NCI-H1417 (cell line): ENCODE measurements around the gene PIGN.
"Not testable (repeated sequence)": the region's sequence is repeated elsewhere in the genome, so short reads cannot be mapped to it uniquely, and the experiment has no call there.

Source experiments
- DNase-seq, 3 experiments: peaks; one replicate each; lab custom pipeline; 2025; lab: John Stamatoyannopoulos, UW

The PIGN gene

DNA sequence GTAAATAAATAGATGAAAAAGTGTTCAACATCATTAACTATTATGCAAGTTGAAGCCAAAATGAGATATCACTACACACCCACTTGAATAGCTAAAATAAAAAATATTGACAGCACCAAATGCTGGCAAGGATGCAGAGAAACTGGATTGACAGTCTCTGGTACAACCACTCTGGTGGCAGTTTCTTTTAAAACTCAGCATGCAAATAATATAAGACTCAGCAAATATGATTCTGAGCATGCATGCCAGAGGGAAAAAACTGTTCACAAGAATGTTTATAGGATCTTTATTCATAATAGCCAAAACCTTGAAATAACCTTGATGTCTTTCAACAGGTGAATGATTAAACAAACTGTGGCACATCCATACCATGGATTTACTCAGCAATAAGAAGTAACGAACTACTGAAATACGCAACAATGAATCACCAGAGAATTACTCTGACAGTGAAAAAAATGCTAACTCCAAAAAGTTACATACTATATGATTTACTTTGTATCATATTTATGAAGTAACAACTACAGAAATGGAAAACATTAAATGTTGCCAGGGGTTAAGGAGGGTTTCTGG lies 131.8 kb downstream of the PIGN start:
- DNase-seq = no peak

DNA sequence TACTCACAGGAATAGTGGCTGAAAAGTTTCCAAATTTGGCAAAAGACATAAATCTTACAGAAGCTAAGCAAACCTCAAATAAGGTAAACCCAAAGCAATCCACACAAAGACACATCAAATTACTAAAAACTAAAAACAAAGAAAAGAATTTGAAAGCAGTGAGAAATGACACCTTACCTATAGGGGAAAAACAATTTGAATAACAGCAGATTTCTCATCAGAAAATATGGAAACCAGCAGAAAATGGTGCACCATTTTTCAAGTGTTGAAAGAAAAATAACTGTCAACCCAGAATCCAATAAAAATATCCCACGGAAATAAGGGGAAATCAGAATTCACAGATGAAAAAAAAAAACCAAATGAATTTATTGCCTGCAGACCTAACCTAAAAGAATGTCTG lies 138.6 kb downstream of the PIGN start:
- no peak for DNase-seq

DNA sequence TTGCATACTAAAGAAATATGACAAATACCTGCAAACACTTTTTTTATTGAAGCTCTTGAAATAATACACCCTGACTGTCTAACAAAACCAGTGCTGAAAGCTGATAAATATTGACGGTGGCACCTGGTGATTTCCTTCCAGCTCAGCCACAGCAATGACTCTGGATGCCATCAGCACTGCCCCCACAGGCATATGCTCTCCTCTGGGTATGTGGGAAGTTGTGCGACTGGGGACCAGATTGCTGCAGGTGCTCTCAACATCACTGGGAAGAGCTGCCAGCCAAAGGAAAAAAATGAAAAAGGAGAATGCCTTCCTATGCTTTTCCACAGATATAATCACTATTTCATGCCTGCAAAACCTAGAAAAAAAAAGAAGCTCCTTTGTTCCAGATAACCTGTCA lies 141.5 kb downstream of the PIGN start:
- peak in 1 of 3 experiments; percentile 41 for DNase-seq

DNA sequence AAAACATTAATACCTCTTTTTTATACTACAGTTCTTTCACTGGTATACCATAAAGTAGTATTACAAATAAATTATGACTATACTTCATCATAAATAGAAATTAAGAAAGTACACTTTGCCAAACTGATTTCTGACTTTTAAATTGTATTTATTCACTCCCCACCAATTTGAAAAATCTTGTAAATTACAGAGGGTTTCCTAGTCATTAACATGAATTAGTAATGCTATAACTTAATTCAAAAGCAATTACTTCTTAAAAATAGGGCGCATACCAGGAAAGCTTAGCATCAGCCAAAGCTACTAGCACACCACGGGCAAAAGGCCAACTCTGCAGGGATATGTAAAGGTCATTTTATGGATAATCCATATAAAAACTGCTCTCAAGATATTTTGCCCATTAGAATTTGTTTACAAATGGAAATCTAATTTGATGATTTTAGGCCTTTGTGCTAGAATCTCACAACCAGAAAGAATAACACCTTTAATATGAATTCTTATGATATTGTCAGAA lies 142.3 kb downstream of the PIGN start:
- DNase-seq = no peak

DNA sequence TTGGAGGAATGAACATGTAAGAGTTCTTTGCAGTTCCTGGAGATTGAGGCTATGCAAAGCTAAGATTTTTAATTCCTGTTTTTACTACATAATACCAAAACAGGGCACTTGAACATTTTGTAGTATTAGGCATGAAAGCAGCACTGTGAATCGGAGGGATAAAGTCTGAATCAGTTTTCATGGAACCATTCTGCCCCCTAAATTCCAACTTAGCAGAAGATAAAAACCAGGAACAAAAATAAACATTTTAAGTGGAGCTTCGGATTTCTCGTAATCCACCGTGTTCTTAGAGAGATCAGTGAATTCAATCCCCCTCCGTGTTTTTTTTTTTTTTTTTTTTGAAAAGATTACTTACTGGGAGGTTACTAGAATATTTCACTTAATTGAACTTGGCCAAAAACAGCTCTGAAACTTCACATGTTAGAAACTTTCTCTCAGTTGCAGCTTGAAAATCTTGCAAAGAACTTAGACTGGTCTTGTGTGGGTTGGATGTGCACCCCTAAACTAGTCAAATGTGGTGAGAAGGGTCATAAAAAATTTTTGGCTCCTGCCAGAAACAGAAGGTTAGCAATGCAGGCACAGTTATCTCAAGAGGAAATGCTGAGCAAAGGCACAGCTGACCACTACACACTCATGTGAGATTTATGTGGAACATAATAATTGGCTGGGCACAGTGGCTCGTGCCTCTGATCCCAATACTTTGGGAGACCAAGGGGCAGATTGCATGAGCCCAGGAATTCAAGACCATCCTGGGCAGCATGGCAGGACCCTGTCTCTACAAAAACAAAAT lies 148.7 kb downstream of the PIGN start:
- no peak for DNase-seq

DNA sequence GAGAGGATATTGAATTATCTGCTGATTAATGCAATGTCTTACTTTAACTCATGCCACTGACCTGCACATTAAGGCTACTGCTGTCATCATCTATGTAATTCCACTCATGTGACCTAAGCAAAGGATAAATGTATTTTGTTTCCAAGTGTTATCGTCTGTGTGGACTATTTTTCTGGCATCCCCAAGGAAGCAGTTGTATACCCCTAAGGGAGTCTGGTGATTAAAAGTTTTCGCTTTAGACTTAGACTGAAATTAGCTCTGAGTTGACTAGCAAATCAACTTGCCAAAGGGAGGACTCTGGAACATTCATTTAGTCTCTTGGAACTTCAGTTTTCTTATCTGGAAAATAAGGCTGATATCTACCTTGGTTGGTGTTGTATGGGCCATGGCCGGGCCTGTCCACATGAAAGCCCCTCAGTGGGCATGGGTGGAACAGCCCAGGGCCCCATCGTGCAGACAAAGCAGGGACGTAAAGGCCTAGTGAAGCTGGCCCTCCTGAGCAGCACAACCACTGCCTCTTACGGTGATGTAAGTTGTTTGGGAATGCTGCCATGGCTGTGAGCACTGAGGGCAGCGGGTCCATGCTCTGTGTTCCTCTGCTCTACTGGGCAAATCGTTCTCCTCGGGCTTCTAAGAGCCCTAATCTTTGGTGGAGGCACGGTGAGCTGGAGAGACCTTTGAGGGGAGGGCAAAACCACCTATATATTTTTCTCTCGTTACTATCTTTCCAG lies 149.7 kb downstream of the PIGN start:
- no peak for DNase-seq

DNA sequence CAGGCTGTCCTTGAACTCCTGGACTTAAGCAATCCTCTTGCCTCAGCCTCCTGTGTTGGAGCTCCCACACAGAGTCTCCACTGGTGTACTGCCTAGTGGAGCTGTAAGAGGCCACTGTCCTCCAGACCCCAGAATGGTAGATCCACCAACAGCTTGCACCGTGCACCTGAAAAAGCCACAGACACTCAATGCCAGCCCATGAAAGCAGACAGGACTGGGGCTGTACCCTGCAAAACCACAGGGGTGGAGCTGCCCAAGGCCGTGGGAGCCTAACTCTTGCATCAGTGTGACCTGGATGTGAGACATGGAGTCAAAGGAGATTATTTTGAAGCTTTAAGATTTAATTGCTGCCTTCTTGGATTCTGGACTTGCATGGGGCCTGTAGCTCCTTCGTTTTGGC lies 152.6 kb downstream of the PIGN start:
- DNase-seq = not testable (repeated sequence)

DNA sequence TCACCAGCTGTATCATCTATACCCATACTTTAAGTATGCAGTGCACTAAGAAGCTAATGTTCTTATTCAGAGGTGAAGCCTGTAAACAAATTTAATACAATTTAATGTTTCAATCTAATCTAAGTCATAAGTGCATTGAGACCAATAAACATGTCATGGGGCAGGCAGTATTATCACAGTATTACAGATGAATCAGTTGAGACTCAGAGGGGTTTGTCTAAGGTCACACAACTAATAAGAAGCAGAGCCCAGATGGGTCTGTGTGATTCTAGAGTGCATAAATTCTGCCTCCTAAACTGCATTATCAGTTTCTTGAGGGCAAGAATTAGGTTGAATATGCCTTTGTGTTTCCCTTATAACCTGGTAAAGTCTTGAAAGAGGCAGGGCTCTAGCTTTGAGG lies 153.1 kb downstream of the PIGN start:
- DNase-seq = no peak

DNA sequence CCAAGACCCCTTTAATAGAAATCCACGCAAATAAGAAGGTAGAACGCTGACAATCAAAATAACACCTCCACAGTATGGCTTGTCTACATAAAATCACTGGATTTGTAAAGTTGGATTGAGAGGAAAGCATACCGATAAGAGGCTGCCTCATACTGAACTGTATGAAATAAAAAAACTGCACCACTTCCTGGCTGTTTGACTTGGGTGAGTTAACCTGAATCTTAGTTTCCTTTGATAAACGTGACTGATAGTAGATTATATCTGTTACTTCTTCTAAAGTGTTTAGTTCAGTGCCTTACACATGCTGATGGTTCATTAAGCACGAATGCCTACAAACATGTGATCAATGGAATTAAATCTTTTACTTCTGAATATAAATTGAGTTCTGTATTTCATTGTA lies 153.6 kb downstream of the PIGN start:
- DNase-seq = no peak

DNA sequence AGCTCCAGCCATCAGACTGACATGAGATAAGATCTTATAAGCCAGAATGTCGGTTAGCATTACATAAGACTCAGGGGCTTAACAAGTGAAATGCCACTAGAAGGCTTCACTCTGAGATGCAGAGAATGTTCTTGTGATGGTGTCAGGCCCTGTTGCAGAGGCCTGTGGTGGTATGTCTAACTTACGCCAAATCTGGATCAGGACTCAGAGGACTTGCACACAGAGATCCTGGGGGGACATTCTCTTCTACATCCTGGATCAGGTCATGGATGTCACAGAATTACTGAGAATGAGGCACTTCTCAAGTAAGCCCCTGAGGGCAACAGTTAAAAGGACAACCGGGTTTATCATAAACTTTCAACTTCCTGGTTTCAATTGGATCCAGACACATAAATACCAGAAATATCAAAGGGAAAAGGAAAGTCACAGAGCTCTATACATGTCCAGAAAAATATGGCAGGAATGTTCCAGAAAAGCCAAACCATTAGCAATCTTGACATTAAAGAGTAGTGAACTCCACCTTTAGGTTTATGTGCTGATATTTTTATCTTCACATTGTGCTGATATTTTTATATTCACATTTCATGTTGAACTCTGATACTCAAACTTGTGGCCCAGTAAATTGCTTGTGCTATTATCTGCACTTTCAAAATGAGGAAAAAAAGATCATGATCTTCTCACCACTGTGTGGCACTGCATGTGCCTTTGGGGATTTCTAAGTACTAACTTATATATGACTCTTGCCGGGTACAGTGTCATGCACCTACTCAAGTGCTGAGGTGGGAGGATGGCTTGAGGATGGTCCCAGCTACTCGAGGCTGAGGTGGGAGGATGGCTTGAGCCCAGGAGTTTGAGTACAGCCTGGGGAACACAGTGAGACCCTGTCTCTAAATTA lies 156.5 kb downstream of the PIGN start:
- no peak for DNase-seq

DNA sequence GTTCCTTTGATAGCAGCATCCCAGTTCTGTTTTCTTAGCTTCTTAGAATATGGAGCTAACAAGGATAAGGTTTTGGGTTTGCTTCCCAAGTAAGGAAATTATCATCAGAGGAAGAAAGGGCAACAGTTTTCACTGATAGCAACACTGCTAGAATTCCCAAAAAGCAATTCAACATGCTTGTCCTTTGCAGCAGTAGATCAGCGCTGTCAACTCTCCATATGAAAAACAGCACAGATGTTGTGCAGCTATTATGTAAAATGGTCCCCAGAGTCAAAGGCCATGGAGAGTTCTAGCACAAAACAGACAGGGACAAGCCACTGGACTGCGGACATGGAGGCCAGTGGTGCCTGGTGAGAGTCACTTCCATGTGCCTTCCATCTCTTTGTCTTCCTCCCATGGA lies 158.1 kb downstream of the PIGN start:
- no peak for DNase-seq

DNA sequence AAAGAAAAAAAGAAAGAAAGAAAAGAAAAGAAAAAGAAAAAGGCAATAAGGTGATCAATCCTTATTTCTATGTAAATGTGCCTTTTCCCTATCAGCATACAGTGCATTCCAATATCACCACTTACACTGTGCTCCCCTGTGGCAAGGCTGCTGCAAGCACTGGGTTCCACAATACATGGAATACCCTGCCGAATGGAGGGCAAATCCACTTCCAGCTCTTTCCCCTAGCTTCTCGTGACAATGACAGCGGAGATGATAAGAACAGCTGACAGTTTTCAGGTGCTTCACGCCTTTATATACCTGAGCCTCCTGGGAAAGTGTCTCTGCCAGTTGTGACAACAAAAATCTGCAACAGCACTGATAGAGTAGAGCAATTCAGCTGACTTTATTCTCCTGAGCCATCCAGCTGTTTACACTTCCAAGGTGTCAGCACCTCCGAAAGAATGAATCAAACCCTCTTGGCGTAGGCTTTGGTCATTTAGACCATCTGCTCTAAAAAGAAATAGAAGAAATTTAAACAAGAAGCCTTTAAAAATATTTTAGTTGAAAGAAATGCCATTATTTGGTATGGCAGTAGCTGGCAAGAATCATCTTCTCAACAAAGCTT lies 158.8 kb downstream of the PIGN start:
- no peak for DNase-seq

DNA sequence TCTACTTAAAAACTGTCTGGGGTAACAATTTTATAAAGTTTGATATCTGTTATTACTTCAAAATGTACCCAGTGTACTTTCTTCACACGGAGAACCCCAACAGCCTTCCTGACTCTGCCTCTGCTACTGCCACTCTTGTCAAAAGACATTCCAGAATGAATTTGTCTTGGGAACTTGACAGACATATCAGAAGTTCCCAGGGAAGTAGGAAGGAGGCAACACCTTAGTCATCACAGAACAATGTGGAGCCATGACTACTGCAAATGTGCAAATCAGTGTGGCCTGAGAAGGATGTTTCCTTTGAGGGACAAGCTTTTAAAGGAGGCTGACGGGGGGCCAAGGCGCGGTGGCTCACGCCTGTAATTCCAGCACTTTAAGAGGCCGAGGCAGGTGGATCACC lies 160.3 kb downstream of the PIGN start:
- no peak for DNase-seq

DNA sequence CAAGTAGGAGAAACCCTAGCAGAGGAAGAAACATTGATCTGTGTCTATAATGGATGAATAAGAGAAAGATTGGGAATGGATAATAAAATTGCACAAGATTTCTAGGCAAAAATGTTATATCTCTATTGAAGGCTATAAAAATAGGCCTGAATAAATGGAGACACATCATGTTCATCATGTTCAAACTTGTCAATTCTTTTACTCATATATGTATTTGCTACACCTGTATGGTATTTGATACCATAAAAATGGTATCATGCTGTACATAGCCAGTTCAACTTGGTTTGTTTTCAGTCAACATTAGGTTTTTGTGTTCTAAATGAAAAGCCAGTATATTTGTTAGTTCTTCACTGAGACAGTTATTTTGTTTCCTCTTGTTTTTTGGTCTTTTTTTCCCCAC lies 161.9 kb downstream of the PIGN start:
- no peak for DNase-seq

DNA sequence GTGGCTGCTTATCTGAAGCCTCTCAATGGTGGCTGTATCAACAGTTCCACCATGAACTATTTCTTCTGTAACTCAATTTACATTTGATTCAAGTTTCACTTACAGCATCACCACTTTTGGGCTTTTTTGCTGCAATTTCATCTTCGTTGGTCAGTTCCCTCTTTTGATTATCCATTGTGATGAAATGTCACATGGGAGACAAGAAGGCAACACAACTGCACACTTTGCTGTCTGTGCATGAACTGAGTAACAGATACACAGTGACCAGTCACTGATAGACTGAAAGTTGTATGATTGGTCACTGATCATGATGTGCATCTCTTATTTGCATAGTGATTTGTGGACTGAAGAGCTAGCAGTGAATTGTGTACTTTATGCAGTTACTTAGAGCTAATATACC lies 163.3 kb downstream of the PIGN start:
- DNase-seq = no peak

DNA sequence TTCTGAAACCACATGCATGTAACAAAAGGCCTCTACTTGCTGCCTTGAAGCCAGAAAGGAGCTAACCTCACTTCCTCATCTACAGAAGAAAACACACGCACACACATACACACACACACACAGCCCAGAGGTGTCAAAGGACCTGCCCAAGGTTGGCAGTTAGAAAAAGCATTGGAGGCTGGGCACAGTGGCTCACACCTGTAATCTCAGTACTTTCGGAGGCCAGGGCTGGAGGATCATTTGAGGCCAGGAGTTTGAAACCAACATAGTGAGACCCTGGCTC lies 168.2 kb downstream of the PIGN start:
- no peak for DNase-seq

DNA sequence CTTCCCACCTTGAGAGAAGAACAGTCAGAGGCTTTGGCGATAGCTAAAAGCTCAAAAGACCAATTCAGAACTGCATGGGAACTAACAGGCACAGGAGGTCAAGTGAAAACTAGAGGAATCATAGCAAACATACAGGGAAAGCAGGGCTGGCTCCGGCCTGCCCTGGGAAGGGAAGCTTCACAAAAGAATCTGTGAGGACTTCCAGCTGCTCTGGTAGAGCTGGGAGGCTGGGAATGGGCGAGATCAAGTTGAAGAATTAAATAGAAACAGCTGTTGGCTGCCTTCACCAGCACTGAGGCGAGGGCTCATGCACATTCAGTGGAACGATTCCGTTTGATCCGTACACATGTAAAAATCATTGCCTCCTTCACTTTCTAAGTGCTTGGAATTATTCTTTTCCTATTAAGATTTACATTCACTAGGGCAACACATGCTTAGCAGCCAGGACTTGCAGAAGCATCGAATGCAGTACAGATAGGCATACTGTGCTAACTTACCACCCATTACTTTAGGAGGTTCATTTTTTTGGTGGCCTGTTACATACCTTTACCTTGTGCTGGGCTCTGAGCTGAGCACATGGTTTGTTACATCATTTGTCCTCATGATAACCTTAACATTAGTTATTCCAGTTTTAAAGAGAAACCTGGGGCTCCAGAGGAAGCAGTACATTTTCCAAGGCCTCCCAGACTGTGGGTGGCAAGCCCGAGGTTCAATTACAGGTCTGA lies 168.7 kb downstream of the PIGN start:
- DNase-seq = no peak

DNA sequence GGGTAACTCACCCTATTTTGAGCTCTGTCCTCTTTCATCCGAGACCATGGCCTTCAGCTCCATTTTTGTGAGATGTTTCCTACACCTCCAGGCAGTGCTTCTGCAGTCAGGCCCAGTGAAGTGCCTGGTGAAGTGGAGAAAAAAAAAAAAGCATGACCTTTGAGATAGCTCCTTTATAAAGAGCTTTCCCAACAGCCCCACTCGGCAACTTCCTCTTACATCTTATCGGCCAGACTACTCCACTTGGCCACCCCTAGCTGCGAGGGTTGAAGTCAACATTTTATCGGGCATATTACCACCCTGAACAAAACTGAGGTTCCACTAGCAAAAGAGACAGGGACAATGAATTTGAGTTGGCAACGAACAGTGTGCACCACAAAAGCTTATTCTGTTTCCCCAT lies 169.2 kb downstream of the PIGN start:
- DNase-seq = no peak

DNA sequence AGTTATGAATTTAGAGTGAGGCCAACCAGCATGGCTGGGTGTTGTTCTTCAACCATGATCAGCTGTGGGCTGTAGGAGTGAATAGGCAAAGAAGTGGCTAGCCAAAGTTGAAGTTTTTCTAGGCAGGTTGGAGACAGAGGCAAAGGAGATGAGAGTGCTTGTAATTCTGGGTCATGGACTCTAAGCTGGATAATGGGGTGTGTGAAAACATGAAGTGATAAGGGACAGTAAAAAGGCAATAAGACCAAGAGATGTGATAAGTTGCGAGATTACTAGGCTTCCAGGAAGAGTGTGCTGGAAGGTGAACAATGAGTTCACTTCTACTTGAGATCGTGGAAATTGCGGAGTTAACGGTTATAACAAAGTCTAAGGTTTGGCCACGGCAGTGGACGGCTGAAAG lies 175.4 kb downstream of the PIGN start:
- DNase-seq = no peak

DNA sequence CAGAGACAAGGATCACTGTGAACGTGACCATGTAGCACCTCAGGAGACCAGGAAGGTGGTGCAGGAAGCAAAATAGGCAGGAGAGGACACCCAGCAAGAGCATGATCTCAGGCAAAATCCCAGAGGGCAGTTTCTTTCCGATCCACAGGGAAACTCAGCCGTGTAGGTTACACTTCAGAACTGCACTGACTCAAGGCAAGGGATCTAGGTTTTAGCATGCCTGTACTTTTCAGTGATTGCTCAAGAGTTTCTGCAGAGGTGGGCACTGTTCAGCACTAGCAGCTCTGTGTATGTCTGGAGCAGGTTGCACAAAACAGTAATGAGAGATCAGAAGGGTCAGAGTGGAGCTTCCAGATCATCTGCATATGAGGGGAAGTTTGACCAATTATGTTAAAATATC lies 177.3 kb downstream of the PIGN start:
- no peak for DNase-seq

DNA sequence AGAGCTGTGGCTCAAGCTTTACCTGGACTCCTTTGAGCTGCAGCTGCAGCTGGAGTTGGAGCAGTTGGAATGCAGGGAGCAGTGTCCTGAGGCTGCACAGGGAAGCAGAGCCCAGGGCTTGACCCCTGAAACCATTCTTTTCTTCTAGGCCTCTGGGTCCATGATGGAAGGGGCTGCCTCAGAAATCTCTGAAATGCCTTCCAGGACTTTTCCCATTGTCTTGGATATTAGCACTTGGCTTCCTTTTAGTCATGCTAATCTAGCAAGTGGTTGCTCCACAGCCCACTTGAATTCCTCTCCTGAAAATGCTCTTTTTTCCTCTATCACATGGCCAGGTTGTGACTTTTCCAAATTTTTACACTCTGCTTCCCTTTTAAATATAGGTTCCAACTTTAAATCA lies 185.5 kb downstream of the PIGN start:
- no peak for DNase-seq
